HUES6 (cell line): ENCODE results near the gene AHRR.

Experiments used
- H3K27ac ChIP-seq: 2 replicates; pipeline ENCODE4 v1.7.0; 2013; ENCODE audit warnings: low read depth, mild to moderate bottlenecking, low read length, inconsistent platforms
- H3K27me3 ChIP-seq: 2 replicates; pipeline ENCODE4 v1.6.1; 2013; ENCODE audit warnings: low read length; ENCODE audit not compliant: control insufficient read depth, insufficient read depth
- H3K36me3 ChIP-seq: 2 replicates; pipeline ENCODE4 v1.6.1; 2013; ENCODE audit warnings: low read length; ENCODE audit not compliant: control insufficient read depth, insufficient read depth
- H3K4me1 ChIP-seq: 2 replicates; pipeline ENCODE4 v1.6.1; 2013; ENCODE audit warnings: low read length; ENCODE audit not compliant: control insufficient read depth, insufficient read depth
- H3K4me3 ChIP-seq: 2 replicates; pipeline ENCODE4 v1.5.1; 2013; ENCODE audit warnings: low read depth, low read length
- H3K9ac ChIP-seq: one replicate; pipeline ENCODE4 v1.6.1; 2013; ENCODE audit warnings: mild to moderate bottlenecking, low read length
- H3K9me3 ChIP-seq: 2 replicates; pipeline ENCODE4 v1.6.1; 2013; ENCODE audit warnings: low read depth, low read length; ENCODE audit not compliant: control insufficient read depth, insufficient read depth

Gene AHRR

GRCh38 chr5:464446-464842 is 142.9 kb downstream of the AHRR start:
- no peak overlapping the region for H3K9ac ChIP-seq
- no peak overlapping the region for H3K4me3 ChIP-seq
- no peak overlapping the region for H3K27ac ChIP-seq
- no peaks in the 10 kb centered on the region for H3K27me3 ChIP-seq
- no peaks in the 10 kb centered on the region for H3K9me3 ChIP-seq
- no peaks in the 10 kb centered on the region for H3K4me1 ChIP-seq
- peaks cover 55% of the 10 kb centered on the region for H3K36me3 ChIP-seq

- Histone ChIP-seq H3K9me3 (no peaks in the 10 kb centered on the region), H3K4me1 (no peaks in the 10 kb centered on the region), H3K27me3 (no peaks in the 10 kb centered on the region), H3K9ac (no peak overlapping the region), H3K27ac (no peak overlapping the region; the same call in 1 of the 2 replicates), H3K36me3 (peaks cover 53% of the 10 kb centered on the region), H3K4me3 (no peak overlapping the region)
These were observed 143.5 kb downstream of the AHRR start for GRCh38 chr5:464843-465590.

DNA sequence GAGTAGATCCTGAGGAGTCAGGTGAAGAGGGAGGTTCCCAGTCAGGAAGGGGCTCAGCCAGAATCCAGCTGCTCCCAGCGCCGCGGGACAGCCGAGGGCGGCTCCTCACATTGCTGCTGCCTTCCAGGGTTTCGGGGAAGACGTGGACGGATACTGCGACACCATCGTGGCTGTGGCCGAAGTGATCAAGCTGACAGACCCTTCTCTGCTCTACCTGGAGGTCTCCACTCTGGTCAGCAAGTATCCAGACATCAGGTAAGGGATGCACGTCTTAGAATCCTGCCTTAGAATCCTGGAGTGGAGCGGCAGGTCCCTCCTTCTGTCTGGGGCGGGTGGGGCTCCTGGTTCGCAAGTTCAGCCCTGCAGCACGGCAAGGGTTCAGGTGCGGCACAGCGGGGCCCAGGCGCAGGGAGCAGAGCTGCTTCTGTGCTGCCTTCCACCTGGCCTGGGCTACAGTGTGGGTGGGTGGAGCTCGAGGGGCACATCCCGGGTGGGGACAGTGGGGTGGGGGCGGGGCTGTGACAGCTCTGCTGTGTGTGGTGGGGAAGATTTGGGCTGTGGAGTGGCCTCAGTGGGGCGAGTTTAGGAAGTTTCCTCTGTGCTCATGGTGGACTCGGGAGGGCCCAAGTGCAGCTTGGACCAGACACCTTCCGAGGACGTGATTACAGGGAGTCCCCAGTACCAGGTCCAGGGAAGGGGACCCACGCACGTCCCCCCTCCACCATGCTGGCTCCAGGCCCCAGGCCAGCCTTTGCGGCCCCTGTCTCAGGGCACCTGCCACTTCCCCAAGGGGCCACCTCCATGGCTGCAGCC is 144.3 kb downstream of the AHRR start:
- H3K9me3 ChIP-seq, result no peaks in the 10 kb centered on the region
- no peaks in the 10 kb centered on the region for H3K27me3 ChIP-seq
- H3K4me1 ChIP-seq, result no peaks in the 10 kb centered on the region
- H3K4me3 ChIP-seq, result no peak overlapping the region
- no peak overlapping the region; the same call in 1 of the 2 replicates for H3K27ac ChIP-seq
- peaks cover 48% of the 10 kb centered on the region for H3K36me3 ChIP-seq
- H3K9ac ChIP-seq, result no peak overlapping the region

- peaks cover 4% of the 10 kb centered on the region; the same call in 1 of the 2 replicates for H3K4me1 ChIP-seq
- no peak overlapping the region for H3K27ac ChIP-seq
- no peak overlapping the region for H3K4me3 ChIP-seq
- H3K36me3 ChIP-seq, result peaks cover 48% of the 10 kb centered on the region
- no peaks in the 10 kb centered on the region for H3K27me3 ChIP-seq
- no peak overlapping the region for H3K9ac ChIP-seq
- no peaks in the 10 kb centered on the region for H3K9me3 ChIP-seq
These were observed 145.3 kb downstream of the AHRR start for GRCh38 chr5:466661-467310.

GRCh38 chr5:468401-468800 is 146.9 kb downstream of the AHRR start:
- no peak overlapping the region for H3K9ac ChIP-seq
- peaks cover 12% of the 10 kb centered on the region; the same call in 1 of the 2 replicates for H3K4me1 ChIP-seq
- no peak overlapping the region for H3K4me3 ChIP-seq
- H3K27me3 ChIP-seq, result no peaks in the 10 kb centered on the region
- H3K36me3 ChIP-seq, result peaks cover 38% of the 10 kb centered on the region
- H3K27ac ChIP-seq, result no peak overlapping the region
- no peaks in the 10 kb centered on the region for H3K9me3 ChIP-seq

- Histone ChIP-seq H3K4me3 (no peak overlapping the region), H3K9ac (no peak overlapping the region), H3K36me3 (peaks cover 29% of the 10 kb centered on the region), H3K27me3 (peaks cover 11% of the 10 kb centered on the region), H3K4me1 (peaks cover 12% of the 10 kb centered on the region; the same call in 1 of the 2 replicates), H3K27ac (no peak overlapping the region), H3K9me3 (no peaks in the 10 kb centered on the region)
These were observed 148.4 kb downstream of the AHRR start for GRCh38 chr5:469752-470483.

GRCh38 chr5:470961-471749 is 149.6 kb downstream of the AHRR start:
- Histone ChIP-seq H3K4me1 (peaks cover 12% of the 10 kb centered on the region; the same call in 1 of the 2 replicates), H3K9me3 (no peaks in the 10 kb centered on the region), H3K27me3 (peaks cover 22% of the 10 kb centered on the region), H3K4me3 (peak overlapping the region; percentile 79; the same call in 1 of the 2 replicates), H3K9ac (no peak overlapping the region), H3K27ac (no peak overlapping the region), H3K36me3 (peaks cover 20% of the 10 kb centered on the region)

GRCh38 chr5:471750-472058 is 150.2 kb downstream of the AHRR start:
- Histone ChIP-seq H3K27ac (no peak overlapping the region), H3K9ac (no peak overlapping the region), H3K9me3 (no peaks in the 10 kb centered on the region)

DNA sequence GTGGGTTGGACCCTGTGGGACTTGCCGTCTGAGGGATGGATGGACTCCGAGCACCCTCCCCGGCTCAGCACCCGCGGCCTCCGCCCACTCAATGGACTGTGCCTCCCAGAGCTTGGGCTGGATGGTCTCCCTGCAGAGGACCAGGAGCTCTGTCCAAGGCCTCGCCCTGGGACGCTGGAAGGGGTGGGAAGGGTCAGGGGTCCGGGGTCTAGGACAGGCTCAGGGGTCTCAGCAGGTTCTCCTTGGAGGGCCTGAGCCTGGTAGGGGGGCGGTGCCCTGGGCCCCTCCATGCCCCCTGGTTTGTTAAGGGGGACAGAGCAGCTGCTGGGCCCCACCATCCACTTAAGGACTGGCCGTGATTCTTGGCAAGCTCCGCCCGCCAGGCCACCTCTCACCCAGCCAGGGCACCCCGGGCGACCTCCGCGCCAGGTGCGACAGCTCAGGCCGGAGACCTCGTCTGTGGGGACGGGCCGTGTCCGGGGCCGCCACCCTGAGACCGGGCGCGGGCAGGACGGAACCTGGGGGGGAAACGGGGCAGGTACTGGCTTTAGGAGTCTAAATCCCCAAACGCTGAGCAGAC is 150.7 kb downstream of the AHRR start:
- Histone ChIP-seq H3K27ac (peak overlapping the region; percentile 94), H3K4me3 (peak overlapping the region; percentile 79), H3K9me3 (no peaks in the 10 kb centered on the region), H3K4me1 (peaks cover 12% of the 10 kb centered on the region; the same call in 1 of the 2 replicates), H3K36me3 (peaks cover 10% of the 10 kb centered on the region; the same call in 1 of the 2 replicates), H3K27me3 (peaks cover 22% of the 10 kb centered on the region), H3K9ac (peak overlapping the region; percentile 82)

More at GRCh38 chr5:471750-472058, 150.2 kb downstream of the AHRR start:
- Histone ChIP-seq H3K4me1 (peaks cover 12% of the 10 kb centered on the region; the same call in 1 of the 2 replicates), H3K36me3 (peaks cover 14% of the 10 kb centered on the region), H3K27me3 (peaks cover 22% of the 10 kb centered on the region), H3K4me3 (peak overlapping the region; percentile 79)
